Fibroblast of mammary gland (primary cell): Measurements from ENCODE around the gene CTSF.

Experiments used
- DNase-seq: peaks from one replicate; pipeline ENCODE4 v3.0.0-alpha.2; 2010; ENCODE audit warnings: low read depth
- H3K4me3 ChIP-seq: 2 replicates; pipeline ENCODE4 v1.5.1; 2011; ENCODE audit warnings: low read depth, mild to moderate bottlenecking, low read length, moderate library complexity; ENCODE audit not compliant: control insufficient read depth
- CTCF ChIP-seq: conservative IDR thresholded peaks from 2 replicates; pipeline ENCODE4 v1.5.1; 2011; ENCODE audit warnings: low read depth, low read length, inconsistent platforms; ENCODE audit not compliant: control insufficient read depth, insufficient read depth

CTSF gene

GRCh38 chr11:66556086-66556485 lies 12.3 kb downstream of the CTSF start:
- DNase-seq = no peak
- no peak for TF ChIP-seq CTCF
- H3K4me3 ChIP-seq = no peak overlapping the region

- no peak overlapping the region for H3K4me3 ChIP-seq
- no peak for TF ChIP-seq CTCF
- no peak for DNase-seq
These were observed 13.0 kb downstream of the CTSF start for GRCh38 chr11:66555416-66555815.

- DNase-seq = no peak
- TF ChIP-seq CTCF = no peak
- H3K4me3 ChIP-seq = no peak overlapping the region
These were observed 13.8 kb downstream of the CTSF start for GRCh38 chr11:66554602-66555001.

- H3K4me3 ChIP-seq = no peak overlapping the region
- DNase-seq = no peak
- TF ChIP-seq CTCF = no peak
These were observed 17.5 kb downstream of the CTSF start for GRCh38 chr11:66550887-66551286.

GRCh38 chr11:66549696-66550095 lies 18.7 kb downstream of the CTSF start:
- TF ChIP-seq CTCF = no peak
- no peak for DNase-seq

GRCh38 chr11:66548774-66549630 lies 19.4 kb downstream of the CTSF start:
- DNase-seq = no peak
- TF ChIP-seq CTCF = no peak
- H3K4me3 ChIP-seq = no peak overlapping the region

More at GRCh38 chr11:66549696-66550095, 18.7 kb downstream of the CTSF start:
- H3K4me3 ChIP-seq = no peak overlapping the region
